Caco-2 (cell line): ENCODE measurements around the gene OR51F1. TPM values are rescaled to one million over a fixed set of nuclear protein-coding genes. Genes with fewer than 3 reads are reported as not detected.

ENCODE experiments used
- BruUV-seq: library from RNA; stranded (reverse); fragments of 400-500 nt; replicated peaks from 2 replicates; lab custom pipeline; 2021; lab: Mats Ljungman, UMichigan
- CTCF ChIA-PET: fragments of 300-600 bp; sonication (Branson Sonifier 250); formaldehyde crosslinking; loops from one replicate; lab custom pipeline; 2022; ENCODE audit warnings: antibody characterized with exemption; lab: Charles Lee
- POLR2A ChIA-PET: fragments of 300-600 bp; sonication (Branson Sonifier 250); formaldehyde crosslinking; loops from one replicate; lab custom pipeline; 2022; ENCODE audit warnings: antibody characterized with exemption; lab: Charles Lee
- DNase-seq, 2 experiments: peaks; one replicate each; pipeline versions ENCODE4 v3.0.0 to v3.0.0-alpha.2; 2020 to 2022
- H3K27me3 ChIP-seq: replicated peaks from 2 replicates; pipeline ENCODE4 v1.6.0; 2011; ENCODE audit warnings: low read length; ENCODE audit not compliant: control insufficient read depth, insufficient read depth
- H3K36me3 ChIP-seq: 2 replicates; pipeline ENCODE4 v1.5.1; 2011; ENCODE audit warnings: low read length; ENCODE audit not compliant: control insufficient read depth, insufficient read depth
- H3K4me1 ChIP-seq: fragments of 250-450 bp; sonication (Bioruptor Pico); 2 replicates; pipeline ENCODE4 v1.5.1; 2020; ENCODE audit warnings: mild to moderate bottlenecking
- H3K4me3 ChIP-seq: 2 replicates; pipeline ENCODE4 v1.5.1; 2011; ENCODE audit warnings: low read depth, mild to moderate bottlenecking, control low read depth, low read length
- H3K9me3 ChIP-seq: fragments of 250-450 bp; sonication (Bioruptor Pico); 2 replicates; pipeline ENCODE4 v1.5.1; 2020; ENCODE audit warnings: mild to moderate bottlenecking, moderate library complexity
- H3K27ac Mint-ChIP-seq: one replicate; pipeline ENCODE4 v1.8.0; 2022; ENCODE audit warnings: mixed read lengths; ENCODE audit not compliant: unreplicated experiment
- H3K27me3 Mint-ChIP-seq: one replicate; pipeline ENCODE4 v1.8.0; 2022; ENCODE audit warnings: mixed read lengths; ENCODE audit not compliant: insufficient read depth, unreplicated experiment
- H3K36me3 Mint-ChIP-seq: one replicate; pipeline ENCODE4 v1.8.0; 2022; ENCODE audit warnings: mild to moderate bottlenecking, mixed read lengths; ENCODE audit not compliant: insufficient read depth, unreplicated experiment
- H3K4me1 Mint-ChIP-seq: one replicate; pipeline ENCODE4 v1.8.0; 2022; ENCODE audit warnings: low read depth, mixed read lengths; ENCODE audit not compliant: unreplicated experiment
- H3K4me3 Mint-ChIP-seq: one replicate; pipeline ENCODE4 v1.8.0; 2022; ENCODE audit warnings: mild to moderate bottlenecking, moderate library complexity, mixed read lengths; ENCODE audit not compliant: unreplicated experiment
- H3K9me3 Mint-ChIP-seq: one replicate; pipeline ENCODE4 v1.8.0; 2022; ENCODE audit warnings: mixed read lengths; ENCODE audit not compliant: unreplicated experiment
- intact Hi-C: fragments of 100-400 bp; cut with micrococcal nuclease; formaldehyde crosslinking; loops from one replicate; pipeline ENCODE4 v1.10.0; 2022; ENCODE audit not compliant: unreplicated experiment
- total RNA-seq: library from RNA; stranded (reverse); gene quantifications from 2 replicates; pipeline ENCODE4 v1.2.3, GENCODE V29; 2022
- TF ChIP-seq, protein P1 (sequence below), 2 experiments: fragments of 200-600 bp in 1 of 2; IDR thresholded peaks; 1 replicate in 1 of 2; 2 replicates in 1 of 2; pipeline versions ENCODE4 v1.5.1 to v1.8.0; 2011 to 2022; ENCODE audit warnings: antibody characterized with exemption in 1 of 2, control low read depth in 1 of 2, inconsistent platforms in 1 of 2, low read depth in 1 of 2, low read length in 1 of 2, mild to moderate bottlenecking in 1 of 2, moderate library complexity in 1 of 2; ENCODE audit not compliant: insufficient read depth in 1 of 2, severe bottlenecking in 1 of 2, unreplicated experiment in 1 of 2

OR51F1 gene
- total RNA-seq, 1 experiment from 2014 or later, result not detected

DNA sequence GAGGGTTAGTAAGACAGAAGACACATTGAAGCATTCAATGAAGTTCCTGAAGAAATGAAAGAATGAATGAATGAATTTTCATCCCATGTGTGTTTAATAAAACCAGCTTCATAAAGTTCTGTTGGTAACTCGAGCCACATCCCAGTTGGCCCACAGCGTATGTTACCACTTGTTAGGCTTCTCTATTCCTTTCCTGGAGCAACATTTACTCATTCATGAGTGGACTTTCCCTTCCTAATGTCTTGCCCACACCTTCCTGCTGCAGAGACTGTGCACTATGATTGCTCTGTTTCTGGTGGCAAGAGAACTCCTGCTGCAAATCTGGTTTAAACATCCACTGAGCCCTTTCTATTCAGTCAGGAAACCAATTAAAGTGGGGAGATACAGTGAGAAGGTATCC, 27.5 kb upstream of the OR51F1 start:
- POLR2A ChIA-PET, result no interaction called here
- intact Hi-C loops, result no loop called here
- H3K36me3 ChIP-seq, result no peaks in the 10 kb centered on the region
- no peaks in the 10 kb centered on the region for H3K9me3 ChIP-seq
- TF ChIP-seq, protein P1, sequence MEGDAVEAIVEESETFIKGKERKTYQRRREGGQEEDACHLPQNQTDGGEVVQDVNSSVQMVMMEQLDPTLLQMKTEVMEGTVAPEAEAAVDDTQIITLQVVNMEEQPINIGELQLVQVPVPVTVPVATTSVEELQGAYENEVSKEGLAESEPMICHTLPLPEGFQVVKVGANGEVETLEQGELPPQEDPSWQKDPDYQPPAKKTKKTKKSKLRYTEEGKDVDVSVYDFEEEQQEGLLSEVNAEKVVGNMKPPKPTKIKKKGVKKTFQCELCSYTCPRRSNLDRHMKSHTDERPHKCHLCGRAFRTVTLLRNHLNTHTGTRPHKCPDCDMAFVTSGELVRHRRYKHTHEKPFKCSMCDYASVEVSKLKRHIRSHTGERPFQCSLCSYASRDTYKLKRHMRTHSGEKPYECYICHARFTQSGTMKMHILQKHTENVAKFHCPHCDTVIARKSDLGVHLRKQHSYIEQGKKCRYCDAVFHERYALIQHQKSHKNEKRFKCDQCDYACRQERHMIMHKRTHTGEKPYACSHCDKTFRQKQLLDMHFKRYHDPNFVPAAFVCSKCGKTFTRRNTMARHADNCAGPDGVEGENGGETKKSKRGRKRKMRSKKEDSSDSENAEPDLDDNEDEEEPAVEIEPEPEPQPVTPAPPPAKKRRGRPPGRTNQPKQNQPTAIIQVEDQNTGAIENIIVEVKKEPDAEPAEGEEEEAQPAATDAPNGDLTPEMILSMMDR (IDR thresholded peaks at IDR 0.05; ENCODE audit: insufficient read depth in 1 of 2, low read depth in 1 of 2, low read length in 1 of 2, severe bottlenecking in 1 of 2, unreplicated experiment in 1 of 2), result no peak
- H3K4me3 Mint-ChIP-seq, result no peak overlapping the region
- BruUV-seq, result no TSS peak
- H3K27me3 Mint-ChIP-seq, result no peaks in the 10 kb centered on the region
- no peaks in the 10 kb centered on the region for H3K9me3 Mint-ChIP-seq
- no peaks in the 10 kb centered on the region for H3K4me1 Mint-ChIP-seq
- DNase-seq, result no peak
- no peak overlapping the region for H3K27ac Mint-ChIP-seq
- no peaks in the 10 kb centered on the region for H3K4me1 ChIP-seq
- H3K36me3 Mint-ChIP-seq, result no peaks in the 10 kb centered on the region
- H3K4me3 ChIP-seq, result no peak overlapping the region
- CTCF ChIA-PET, result no interaction called here
- H3K27me3 ChIP-seq, result no peaks in the 10 kb centered on the region

DNA sequence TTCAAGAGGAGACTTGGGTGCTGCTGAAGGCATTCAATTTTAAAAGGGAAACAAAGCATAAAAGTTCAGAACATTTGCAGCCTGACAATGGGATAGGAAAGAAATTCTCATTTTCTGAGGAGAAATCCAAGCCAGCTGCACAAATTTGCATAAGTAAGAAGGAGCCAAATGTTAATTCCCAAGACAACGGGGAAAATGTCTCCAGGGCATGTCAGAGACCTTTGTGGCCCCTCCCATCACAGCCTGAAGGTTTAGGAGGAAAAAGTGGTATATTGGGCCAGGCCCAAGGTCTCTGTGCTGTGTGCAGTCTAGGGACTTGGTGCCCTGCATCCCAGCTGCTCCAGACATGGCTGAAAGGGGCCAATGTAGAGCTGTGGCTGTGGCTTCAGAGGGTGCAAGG, 12.7 kb upstream of the OR51F1 start:
- ChIA-PET CTCF (no interaction called here), POLR2A (no interaction called here)
- H3K27me3 ChIP-seq, result no peaks in the 10 kb centered on the region; the same call in 1 of the 2 replicates
- H3K4me3 ChIP-seq, result no peak overlapping the region
- BruUV-seq, result no TSS peak
- peaks cover 6% of the 10 kb centered on the region for H3K27me3 Mint-ChIP-seq
- intact Hi-C loops, result no loop called here
- no peaks in the 10 kb centered on the region for H3K4me1 ChIP-seq
- TF ChIP-seq, protein P1 (IDR thresholded peaks at IDR 0.05; ENCODE audit: insufficient read depth in 1 of 2, low read depth in 1 of 2, low read length in 1 of 2, severe bottlenecking in 1 of 2, unreplicated experiment in 1 of 2), result no peak
- no peaks in the 10 kb centered on the region for H3K9me3 ChIP-seq
- no peaks in the 10 kb centered on the region for H3K4me1 Mint-ChIP-seq
- H3K9me3 Mint-ChIP-seq, result peaks cover 27% of the 10 kb centered on the region
- H3K36me3 ChIP-seq, result no peaks in the 10 kb centered on the region
- no peak overlapping the region for H3K27ac Mint-ChIP-seq
- H3K4me3 Mint-ChIP-seq, result no peak overlapping the region
- no peaks in the 10 kb centered on the region for H3K36me3 Mint-ChIP-seq
- DNase-seq, result no peak

DNA sequence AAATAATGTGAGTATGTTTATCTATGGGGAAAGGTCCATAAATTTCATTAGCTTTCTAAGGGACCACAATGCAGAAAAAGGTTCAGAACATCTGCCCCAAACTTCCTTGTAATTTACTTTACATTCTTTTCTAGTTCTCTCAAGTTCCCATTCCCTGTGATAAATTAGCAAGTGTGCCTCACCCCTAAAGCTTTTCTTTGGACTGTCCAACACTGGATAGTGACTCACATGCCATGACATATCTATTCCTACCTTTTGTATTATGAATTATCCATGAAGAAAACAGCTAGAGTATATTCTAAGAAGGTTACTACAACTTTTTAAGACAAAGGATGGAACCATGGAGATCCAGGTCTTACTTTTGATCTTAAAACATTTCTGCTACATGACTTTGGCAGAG, 1.6 kb downstream of the OR51F1 start:
- no peaks in the 10 kb centered on the region for H3K9me3 Mint-ChIP-seq
- CTCF ChIA-PET, result no interaction called here

More for the DNA sequence above, 1.6 kb downstream of the OR51F1 start:
- Histone ChIP-seq H3K9me3 (no peaks in the 10 kb centered on the region), H3K4me3 (no peak overlapping the region), H3K4me1 (no peaks in the 10 kb centered on the region), H3K36me3 (no peaks in the 10 kb centered on the region), H3K27me3 (no peaks in the 10 kb centered on the region; the same call in 1 of the 2 replicates)
- peaks cover 14% of the 10 kb centered on the region for H3K27me3 Mint-ChIP-seq
- no peak for DNase-seq
- no peaks in the 10 kb centered on the region for H3K4me1 Mint-ChIP-seq
- TF ChIP-seq, protein P1 (IDR thresholded peaks at IDR 0.05; ENCODE audit: insufficient read depth in 1 of 2, low read depth in 1 of 2, low read length in 1 of 2, severe bottlenecking in 1 of 2, unreplicated experiment in 1 of 2), result no peak
- no peaks in the 10 kb centered on the region for H3K36me3 Mint-ChIP-seq
- POLR2A ChIA-PET, result no interaction called here
- H3K4me3 Mint-ChIP-seq, result no peak overlapping the region
- no TSS peak for BruUV-seq
- intact Hi-C loops, result no loop called here
- H3K27ac Mint-ChIP-seq, result no peak overlapping the region
